Measurements from ENCODE around the gene CTBS. TPM values are rescaled to one million over a fixed set of nuclear protein-coding genes. Genes with fewer than 3 reads are reported as not detected.
A peak's percentile ranks its signal among the peaks of the same experiment; 100 is the strongest.
"Not testable (repeated sequence)": the region's sequence is repeated elsewhere in the genome, so short reads cannot be mapped to it uniquely, and the experiment has no call there.

CTBS gene
- total RNA-seq, 2 experiments from 2014 or later = 19.4 to 20.0 TPM

DNA sequence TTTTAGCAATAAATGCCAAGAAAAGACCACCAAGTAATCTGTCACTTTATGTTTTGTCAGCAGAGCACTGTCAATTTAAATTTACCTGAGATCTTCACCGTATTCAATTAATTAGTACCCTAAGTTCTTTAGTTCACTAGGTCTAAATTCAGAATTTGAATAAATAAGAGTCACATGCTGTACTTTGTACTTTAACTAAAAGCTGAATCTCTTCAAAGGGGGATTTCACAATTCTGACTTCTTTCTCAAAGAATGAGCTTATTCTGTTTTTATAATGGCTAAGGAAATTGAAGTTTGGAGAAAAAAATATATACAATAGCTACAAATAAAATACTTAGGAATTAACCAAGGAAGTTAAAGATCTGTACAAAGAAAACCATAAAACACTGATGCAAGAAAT, 65.7 kb downstream of the CTBS start:
- H3K27ac ChIP-seq (ENCODE audit: low read depth in 1 of 2, low read length in 2 of 2) = no peak overlapping the region
- CTCF ChIA-PET = interaction anchor here (0.6 to 1.8 kb wide), 2 partner anchors 29 to 30 kb away, joined by 3 read pairs; partner anchors contain the start of gene RPF1
- Mint-ChIP-seq H3K9me3 (no peaks in the 10 kb centered on the region), H3K27me3 (no peaks in the 10 kb centered on the region), H3K4me1 (ENCODE audit: low read depth) (peaks cover 41% of the 10 kb centered on the region), H3K4me3 (peak overlapping the region; percentile 78), H3K27ac (no peak overlapping the region), H3K36me3 (ENCODE audit: low read depth) (peaks cover 15% of the 10 kb centered on the region)
- no peaks in the 10 kb centered on the region for H3K9me3 ChIP-seq (ENCODE audit: control insufficient read depth in 1 of 2, insufficient read depth in 1 of 2, low read length in 2 of 2)
- H3K36me3 ChIP-seq (ENCODE audit: insufficient read depth, low read length) = no peaks in the 10 kb centered on the region
- peaks cover 17% of the 10 kb centered on the region for H3K4me1 ChIP-seq (ENCODE audit: insufficient read depth, low read length)
- H3K4me3 ChIP-seq (ENCODE audit: low read length) = no peak overlapping the region
- ATAC-seq (ENCODE audit: poor library complexity) (no peak), DNase-seq (no peak)
- H3K27me3 ChIP-seq (ENCODE audit: control insufficient read depth in 1 of 2, insufficient read depth in 2 of 2, low read length in 2 of 2) = no peaks in the 10 kb centered on the region
- POLR2A ChIA-PET = interaction anchor here (1.2 kb wide), 1 partner anchor 184 kb away, joined by 3 read pairs; no protein-coding TSS in a partner anchor
- intact Hi-C loops (cut with DNase I, micrococcal nuclease) = loop anchor here (2.0 to 10.0 kb wide), 7 partner anchors 36 to 766 kb away; partner anchors contain the start of genes PRKACB (in 2 of the 2), BCL10 (in 1 of the 2) and SSX2IP (in 1 of the 2)
- no peak for TF ChIP-seq CTCF (IDR thresholded peaks at IDR 0.05)

DNA sequence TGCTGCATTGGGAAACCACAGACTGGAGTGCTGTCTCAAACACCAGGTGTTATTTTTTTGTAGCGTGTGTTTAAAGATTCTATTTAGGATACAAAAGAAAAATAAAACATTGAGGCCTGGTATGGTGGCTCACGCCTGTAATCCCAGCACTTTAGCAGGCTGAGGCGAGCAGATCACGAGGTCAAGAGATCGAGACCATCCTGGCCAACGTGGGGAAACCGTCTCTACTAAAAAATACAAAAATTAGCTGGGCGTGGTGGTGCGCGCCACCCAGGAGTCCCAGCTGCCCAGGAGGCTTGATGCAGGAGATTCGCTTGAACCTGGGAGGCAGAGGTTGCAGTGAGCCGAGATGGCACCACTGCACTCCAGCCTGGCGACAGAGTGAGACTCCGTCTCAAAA, 66.4 kb downstream of the CTBS start:
- H3K36me3 Mint-ChIP-seq (ENCODE audit: low read depth) = peaks cover 15% of the 10 kb centered on the region
- H3K4me1 ChIP-seq (ENCODE audit: insufficient read depth, low read length) = peaks cover 20% of the 10 kb centered on the region
- H3K4me1 Mint-ChIP-seq (ENCODE audit: low read depth) = peaks cover 47% of the 10 kb centered on the region
- CTCF ChIA-PET = interaction anchor here (1.1 to 1.8 kb wide), 2 partner anchors 28 to 66 kb away, joined by 3 read pairs; no protein-coding TSS in a partner anchor
- ATAC-seq (ENCODE audit: poor library complexity); POLR2A ChIA-PET; DNase-seq; H3K27ac ChIP-seq (ENCODE audit: low read depth in 1 of 2, low read length in 2 of 2); H3K27me3 ChIP-seq (ENCODE audit: control insufficient read depth in 1 of 2, insufficient read depth in 2 of 2, low read length in 2 of 2); H3K9me3 ChIP-seq (ENCODE audit: control insufficient read depth in 1 of 2, insufficient read depth in 1 of 2, low read length in 2 of 2); H3K4me3 ChIP-seq (ENCODE audit: low read length); H3K27ac Mint-ChIP-seq; H3K9me3 Mint-ChIP-seq; H3K27me3 Mint-ChIP-seq; H3K36me3 ChIP-seq (ENCODE audit: insufficient read depth, low read length): not testable (repeated sequence)
- intact Hi-C loops (cut with DNase I, micrococcal nuclease) = loop anchor here (2.0 to 10.0 kb wide), 8 partner anchors 36 to 767 kb away; partner anchors contain the start of genes PRKACB (in 2 of the 2), BCL10 (in 1 of the 2), CTBS (in 1 of the 2) and SSX2IP (in 1 of the 2)
- H3K4me3 Mint-ChIP-seq = peak overlapping the region; percentile 21

GRCh38 chr1:84506729-84507453, 67.3 kb downstream of the CTBS start:
- Histone ChIP-seq H3K27me3 (ENCODE audit: control insufficient read depth in 1 of 2, insufficient read depth in 2 of 2, low read length in 2 of 2) (no peaks in the 10 kb centered on the region), H3K36me3 (ENCODE audit: insufficient read depth, low read length) (no peaks in the 10 kb centered on the region), H3K4me1 (ENCODE audit: insufficient read depth, low read length) (peaks cover 21% of the 10 kb centered on the region), H3K4me3 (ENCODE audit: low read length) (peak overlapping the region; percentile 95), H3K9me3 (ENCODE audit: control insufficient read depth in 1 of 2, insufficient read depth in 1 of 2, low read length in 2 of 2) (no peaks in the 10 kb centered on the region), H3K27ac (ENCODE audit: low read depth in 1 of 2, low read length in 2 of 2) (peak overlapping the region; percentile 75 to 91)
- peaks cover 55% of the 10 kb centered on the region for H3K4me1 Mint-ChIP-seq (ENCODE audit: low read depth)
- DNase-seq = peak in 1 of 14 experiments; percentile 9
- H3K4me3 Mint-ChIP-seq = peak overlapping the region; percentile 96
- no peaks in the 10 kb centered on the region for H3K27me3 Mint-ChIP-seq
- H3K27ac Mint-ChIP-seq = peak overlapping the region; percentile 88
- no peak for TF ChIP-seq CTCF (IDR thresholded peaks at IDR 0.05)
- intact Hi-C loops (cut with DNase I, micrococcal nuclease) = loop anchor here (1.0 to 10.0 kb wide), 8 partner anchors 28 to 768 kb away; partner anchors contain the start of genes PRKACB (in 2 of the 2), BCL10 (in 1 of the 2), CTBS (in 1 of the 2) and RPF1 (in 1 of the 2)
- H3K36me3 Mint-ChIP-seq (ENCODE audit: low read depth) = peaks cover 15% of the 10 kb centered on the region
- no peak for ATAC-seq (ENCODE audit: poor library complexity)
- ChIA-PET CTCF (interaction anchor here (1.0 to 1.8 kb wide), 9 partner anchors 15 to 363 kb away, joined by 3 to 8 read pairs (median 3); partner anchors contain the start of gene PRKACB), POLR2A (interaction anchor here (0.6 to 4.3 kb wide), 23 partner anchors 8 to 770 kb away, joined by 3 to 81 read pairs (median 3); partner anchors contain the start of genes BCL10, CTBS, PRKACB and RPF1)
- no peaks in the 10 kb centered on the region for H3K9me3 Mint-ChIP-seq
